ENCODE results near the gene CSMD2.

CSMD2 gene

DNA sequence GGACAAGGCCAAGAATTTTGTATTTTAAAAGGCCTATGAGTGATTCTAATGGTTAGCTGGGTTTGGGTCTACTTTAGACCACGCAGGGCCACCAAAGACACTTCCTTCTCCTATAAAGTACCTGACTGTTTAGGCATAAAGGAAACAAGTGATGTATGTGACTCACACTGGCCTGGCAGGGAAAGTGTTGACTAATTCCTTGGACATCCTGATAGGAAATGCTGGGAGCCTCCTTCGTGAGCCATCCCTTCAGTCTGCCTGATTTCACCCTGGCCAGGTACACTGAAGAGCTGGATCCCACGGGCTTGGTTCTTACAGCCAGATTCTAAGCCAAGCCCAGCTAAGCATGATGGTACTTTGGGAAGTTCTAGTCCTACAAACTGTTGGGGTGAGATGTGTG lies 401.6 kb downstream of the CSMD2 start:
- DNase-seq (ENCODE audit: low read depth, low spot score): no peak

DNA sequence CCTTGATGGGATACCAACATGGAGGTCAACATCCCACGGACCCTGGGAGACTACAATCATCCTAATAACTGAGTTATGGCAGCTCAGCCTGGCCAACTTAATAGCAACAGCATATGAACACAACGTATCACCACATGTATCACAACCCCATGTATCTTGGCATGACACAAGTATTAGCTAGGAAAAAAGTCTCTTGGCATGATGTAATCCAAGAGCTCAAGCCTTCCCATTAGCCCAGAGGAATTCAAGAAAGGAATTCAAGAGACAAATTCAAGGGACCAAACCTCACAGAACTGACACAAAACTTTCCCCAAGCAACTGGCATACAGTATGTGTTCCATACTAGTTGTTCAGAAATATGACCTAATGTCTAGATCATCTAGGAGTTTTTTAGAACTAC lies 402.1 kb downstream of the CSMD2 start:
- DNase-seq (ENCODE audit: low read depth, low spot score): no peak

DNA sequence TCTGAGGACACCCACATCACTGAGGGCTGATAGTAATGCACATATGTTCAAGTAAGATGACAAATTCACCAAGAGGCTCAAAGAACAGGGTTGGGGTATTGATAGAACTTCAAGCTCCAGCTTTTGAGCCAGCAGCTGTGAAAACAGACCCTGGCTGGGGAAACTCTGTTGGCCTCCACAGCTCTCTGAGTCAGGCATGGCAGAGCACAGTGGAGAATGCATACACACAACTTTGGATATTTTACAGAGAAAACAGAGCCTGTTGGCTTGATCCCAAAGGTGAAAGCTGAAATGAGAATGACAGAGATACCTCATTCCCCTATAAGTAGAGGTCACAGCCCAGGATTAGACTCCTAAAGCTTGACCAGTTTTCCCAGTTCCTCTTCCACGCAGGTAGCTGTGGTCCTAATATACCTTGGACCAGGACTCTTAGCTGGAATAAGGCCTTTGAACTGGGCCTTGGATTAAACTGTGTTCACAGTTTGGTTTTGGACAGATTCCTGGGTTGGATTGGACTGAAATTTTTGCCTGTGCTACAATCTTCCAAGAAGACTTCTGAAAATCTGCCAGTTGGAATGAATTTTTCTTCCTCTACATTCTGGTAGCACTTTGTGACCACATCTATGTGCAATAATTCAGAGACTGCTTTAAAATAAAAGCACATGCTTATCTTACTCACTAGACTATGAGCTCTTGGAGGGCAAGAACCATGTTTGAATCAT lies 402.8 kb downstream of the CSMD2 start:
- DNase-seq (ENCODE audit: low read depth, low spot score): no peak

DNA sequence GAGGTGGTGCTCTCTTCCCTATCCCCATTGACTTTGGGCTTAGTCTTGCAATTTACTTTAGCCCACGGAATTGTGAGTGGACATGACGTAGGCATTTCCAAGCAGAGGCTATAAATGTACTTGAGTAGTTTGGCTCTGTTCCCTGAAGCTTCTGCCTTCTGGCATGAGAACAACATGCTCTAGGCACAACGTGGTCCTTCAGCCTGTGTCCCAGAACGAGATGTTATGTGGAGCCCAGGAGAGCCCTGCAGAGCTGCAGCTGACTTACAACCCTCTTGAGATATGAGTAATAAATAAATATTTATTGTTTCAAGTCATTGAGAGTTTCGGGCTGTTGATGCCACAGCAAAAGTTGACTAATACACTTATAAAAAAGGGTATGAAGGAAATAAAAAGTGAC lies 406.3 kb downstream of the CSMD2 start:
- no peak for DNase-seq (ENCODE audit: low read depth, low spot score)

DNA sequence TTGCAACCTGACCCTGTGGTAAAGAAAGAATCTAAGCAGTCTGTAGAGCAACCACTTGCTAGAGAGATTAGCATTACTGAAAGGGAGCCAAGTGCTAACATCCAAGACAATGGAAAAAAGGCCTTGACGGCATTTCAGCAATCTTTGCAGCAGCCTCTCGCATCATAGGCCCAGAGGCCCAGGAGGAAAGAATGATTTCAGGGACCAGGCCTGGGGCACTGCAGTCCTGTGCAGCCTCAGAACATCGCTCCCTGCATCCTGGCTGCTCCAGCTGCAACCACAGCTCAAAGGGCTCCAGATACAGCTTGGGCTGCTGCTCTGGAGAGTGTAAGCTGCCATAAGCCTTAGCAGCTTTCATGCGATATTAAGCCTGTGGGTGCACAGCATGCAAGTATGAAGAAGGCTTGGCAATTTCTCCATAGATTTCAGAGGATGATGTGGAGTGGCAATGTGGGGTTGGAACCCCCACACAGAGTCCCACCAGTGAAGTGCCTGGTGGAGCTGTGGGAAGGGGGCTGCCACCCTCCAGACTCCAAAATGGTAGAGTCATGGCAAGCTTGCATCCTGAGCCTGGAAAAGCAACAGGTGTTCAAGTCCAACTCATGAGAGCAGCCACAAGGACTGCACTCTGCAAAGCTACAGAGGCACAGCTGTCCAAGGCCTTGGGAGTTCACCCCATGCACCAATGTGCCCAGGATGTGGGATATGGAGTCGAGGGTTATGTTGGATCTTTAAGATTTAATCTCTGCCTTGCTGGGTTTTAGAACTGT lies 411.8 kb downstream of the CSMD2 start:
- no peak for DNase-seq (ENCODE audit: low read depth, low spot score)

DNA sequence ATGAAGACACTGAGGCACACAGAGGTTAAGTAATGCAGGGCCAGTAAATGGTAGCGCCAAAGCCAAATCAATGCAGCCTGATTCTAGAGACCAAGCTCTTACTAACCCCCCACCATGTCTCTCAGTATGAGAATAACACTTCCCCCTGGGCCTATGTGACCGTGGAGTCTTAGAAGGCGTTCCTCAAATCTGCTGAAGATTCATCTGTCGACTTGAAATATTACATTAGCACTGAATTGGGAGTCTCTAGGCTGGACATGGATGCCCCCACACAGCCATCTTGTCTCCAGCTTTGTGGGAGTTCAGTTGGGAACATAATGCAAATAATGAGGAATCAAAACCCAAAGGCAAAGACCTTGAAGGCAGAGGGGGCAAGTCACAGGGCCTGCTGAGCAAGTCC lies 419.1 kb downstream of the CSMD2 start:
- no peak for DNase-seq (ENCODE audit: low read depth, low spot score)

DNA sequence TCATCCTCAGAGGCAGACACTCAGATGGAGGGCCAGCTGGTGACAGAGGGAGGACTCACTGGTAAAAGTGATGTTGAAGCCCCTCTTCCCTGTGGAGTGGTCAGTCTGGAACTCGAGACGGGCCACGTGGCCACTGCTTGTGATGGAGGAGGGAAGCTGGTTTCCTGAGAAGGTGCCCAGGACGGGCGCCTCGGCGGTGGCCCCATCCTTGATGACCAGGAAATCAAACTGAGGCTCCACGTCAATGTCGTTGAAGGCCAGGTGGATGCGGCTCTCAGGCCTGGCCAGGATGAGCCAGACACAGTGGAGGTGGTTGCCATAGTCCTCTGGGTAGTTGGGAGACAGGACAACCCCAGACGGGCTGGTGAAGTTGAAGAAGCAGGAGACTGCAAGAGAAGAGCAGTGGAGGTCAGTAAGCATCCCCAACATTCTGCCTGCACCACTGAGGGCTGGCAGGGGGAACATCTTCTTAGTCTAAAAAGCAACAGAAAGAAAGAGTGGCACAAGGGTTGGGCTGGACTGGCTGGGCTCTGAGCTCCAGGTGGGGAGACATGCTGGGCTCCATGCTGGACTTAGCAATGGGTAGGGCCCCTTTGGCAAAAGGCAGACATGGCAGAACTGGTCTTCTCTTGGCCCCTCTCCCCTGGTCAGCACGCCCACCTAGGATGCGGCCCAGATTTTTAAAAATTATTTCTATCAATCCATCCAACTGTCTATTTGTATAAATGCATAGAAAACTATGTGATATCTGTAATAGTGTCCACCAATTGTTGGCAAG lies 421.6 kb downstream of the CSMD2 start:
- DNase-seq (ENCODE audit: low read depth, low spot score): no peak

DNA sequence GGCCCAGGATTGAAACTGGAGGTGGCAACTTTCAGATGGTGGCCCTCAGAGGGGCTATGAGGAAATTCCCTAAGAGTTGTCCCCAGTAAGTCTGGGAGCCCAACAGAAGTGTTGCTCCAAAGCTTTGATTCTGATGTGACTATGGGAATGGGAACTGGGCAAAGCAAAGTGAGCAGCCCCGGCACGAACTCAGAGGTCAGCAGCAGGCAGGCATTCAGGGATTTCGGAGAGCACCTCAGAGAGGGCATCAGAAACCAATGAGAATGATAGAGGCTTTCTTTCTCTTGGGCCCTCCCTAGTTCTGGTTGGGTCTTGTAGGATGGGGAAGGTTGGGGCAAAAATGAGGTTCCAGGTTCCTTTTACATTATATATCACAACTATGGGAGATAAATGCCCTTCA lies 422.4 kb downstream of the CSMD2 start:
- no peak for DNase-seq (ENCODE audit: low read depth, low spot score)

DNA sequence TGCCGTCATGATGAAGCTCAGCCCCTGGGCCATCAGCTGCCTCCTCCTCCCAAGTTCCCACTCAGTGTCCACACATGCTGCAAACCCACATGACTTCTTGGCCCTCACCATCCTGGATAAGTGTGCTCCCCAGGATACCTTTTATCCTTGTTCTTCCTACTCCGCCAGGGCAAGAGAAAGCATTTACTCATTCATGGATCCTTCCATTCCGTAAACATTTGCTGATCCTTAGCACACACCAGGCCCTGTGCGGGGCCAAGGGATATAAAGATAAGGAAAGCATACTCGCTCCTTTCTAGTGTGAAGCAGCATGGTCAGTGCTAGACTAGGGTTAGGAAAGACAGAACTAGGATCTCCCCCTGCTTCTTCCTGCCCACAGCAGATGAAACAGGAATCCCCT lies 423.3 kb downstream of the CSMD2 start:
- DNase-seq (ENCODE audit: low read depth, low spot score): no peak

DNA sequence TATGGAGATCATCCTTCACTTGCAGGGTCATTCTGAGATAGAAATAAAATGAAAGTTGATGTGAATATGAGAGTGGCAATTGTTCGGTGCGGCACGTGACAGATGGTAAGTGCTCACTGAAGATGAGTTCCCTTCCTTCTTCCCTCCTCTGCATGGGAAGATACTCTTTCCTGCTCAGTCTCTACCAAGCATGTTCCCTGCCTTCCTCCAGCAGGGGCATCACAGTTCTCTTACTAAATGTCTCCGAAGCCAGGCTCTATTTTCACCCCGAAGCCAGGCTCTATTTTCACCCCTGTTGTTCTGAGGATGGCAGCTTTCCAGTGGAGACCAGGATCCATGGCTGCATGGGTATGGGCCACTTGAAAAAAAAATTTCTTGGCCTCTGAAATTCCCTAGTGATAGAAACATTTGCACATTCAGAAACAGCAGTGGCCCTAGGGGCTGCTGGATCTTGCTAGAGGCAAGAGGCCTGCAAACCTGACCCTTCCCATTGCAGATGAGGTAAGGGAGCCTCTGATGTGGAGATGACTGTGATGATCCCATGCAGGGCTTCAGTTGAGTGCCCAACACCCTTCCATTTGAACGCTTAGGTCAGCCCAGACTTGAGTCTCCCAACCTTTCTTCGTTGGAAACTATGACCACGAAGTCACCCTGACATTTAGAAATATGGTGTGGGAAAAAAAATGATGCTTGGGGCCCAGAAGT lies 424.8 kb downstream of the CSMD2 start:
- no peak for DNase-seq (ENCODE audit: low read depth, low spot score)

DNA sequence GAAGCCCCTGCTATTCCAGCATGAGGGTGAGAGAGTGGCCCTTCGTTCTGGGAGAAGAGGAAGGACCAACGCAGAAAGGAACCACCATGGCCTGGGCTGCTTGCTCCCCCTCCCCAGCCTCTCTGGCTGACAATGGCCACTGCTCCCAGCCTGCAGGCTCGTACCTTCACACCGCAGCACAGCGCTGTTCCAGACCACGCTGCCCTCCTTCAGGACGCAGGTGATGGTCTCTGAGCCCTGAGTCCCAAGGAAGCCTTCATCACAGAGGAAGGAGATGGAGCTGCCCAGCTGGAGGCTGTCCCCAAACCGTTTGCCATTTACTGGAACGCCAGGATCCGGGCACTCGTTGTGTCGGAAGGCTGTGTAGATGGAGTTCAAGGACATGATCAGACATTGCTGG lies 426.1 kb downstream of the CSMD2 start:
- no peak for DNase-seq (ENCODE audit: low read depth, low spot score)

DNA sequence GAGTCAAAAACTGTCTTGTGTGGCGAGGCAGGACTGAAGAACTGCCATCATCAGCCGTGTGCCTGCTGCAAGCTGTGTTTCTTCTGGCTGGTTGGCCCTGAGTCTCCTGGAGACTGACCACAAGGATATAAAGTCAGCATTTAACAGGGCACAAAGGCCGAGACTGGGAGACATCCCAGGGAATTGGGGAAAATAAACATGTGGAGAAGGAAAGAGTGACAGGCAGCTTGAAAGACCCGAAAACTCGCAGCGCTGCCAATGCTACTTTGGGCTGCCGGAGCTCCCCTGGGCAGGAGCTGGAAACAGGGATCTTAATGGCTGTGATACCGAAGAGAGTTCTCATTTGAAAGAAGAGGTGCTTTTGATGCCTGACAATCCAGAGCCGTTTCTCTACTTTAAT lies 426.5 kb downstream of the CSMD2 start:
- DNase-seq (ENCODE audit: low read depth, low spot score): no peak

DNA sequence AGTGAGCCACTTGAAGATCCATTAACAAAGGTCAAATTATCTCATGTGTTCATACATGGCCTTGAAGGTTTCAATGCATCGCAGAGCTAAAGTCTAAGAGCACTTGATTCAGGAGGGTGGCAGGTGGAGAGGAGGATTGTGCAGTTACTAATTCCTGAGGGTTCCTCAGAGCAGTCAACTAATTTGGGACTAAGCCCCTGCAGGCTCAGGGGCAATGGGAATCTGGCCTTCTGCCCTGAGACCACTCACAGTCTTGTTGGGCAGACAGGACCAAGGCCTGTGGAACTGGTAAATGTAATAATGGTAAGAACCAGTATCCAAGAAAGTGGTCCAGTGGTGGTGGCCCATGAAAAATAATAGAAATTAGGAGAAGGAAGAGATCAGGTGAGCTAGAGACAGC lies 428.5 kb downstream of the CSMD2 start:
- no peak for DNase-seq (ENCODE audit: low read depth, low spot score)

DNA sequence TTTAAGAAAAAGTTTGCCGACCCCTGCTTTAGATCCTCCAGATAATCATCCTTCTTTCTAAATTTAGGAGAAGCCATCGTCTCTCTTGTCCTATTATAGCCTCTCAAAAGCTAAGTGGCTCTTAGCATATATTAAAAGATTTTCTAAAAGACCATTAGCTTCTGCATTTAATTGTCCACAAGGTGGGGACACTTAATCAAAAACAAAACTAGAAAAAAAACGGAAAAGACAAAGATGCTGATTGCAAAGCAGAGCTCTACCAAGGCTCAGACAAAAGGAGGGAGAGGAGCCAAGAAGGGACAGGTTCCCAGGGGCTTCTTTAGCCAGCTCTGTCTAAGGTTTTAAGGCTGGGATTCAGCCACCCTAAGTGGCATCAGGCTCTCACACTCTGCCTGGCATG lies 429.4 kb downstream of the CSMD2 start:
- DNase-seq (ENCODE audit: low read depth, low spot score): no peak

DNA sequence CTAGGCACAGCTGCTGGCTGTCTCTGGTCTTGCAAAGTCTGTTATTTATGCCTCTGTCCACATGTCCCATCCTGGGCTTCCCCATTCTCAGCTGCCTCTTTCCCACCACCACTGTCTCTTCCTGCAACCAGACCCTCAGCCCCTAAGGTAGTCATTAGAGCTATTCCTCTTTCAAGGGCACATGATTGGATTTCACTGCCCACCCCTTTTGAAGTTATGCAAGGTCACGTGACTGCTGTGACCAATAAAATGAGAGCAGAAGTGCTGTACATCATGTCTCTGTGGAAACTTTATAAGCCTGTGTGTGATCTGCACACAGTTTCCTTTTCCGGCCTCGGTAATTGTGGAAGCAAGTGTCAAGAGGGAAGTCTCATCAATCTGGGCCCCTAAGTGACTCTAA lies 437.7 kb downstream of the CSMD2 start:
- DNase-seq (ENCODE audit: low read depth, low spot score): no peak

DNA sequence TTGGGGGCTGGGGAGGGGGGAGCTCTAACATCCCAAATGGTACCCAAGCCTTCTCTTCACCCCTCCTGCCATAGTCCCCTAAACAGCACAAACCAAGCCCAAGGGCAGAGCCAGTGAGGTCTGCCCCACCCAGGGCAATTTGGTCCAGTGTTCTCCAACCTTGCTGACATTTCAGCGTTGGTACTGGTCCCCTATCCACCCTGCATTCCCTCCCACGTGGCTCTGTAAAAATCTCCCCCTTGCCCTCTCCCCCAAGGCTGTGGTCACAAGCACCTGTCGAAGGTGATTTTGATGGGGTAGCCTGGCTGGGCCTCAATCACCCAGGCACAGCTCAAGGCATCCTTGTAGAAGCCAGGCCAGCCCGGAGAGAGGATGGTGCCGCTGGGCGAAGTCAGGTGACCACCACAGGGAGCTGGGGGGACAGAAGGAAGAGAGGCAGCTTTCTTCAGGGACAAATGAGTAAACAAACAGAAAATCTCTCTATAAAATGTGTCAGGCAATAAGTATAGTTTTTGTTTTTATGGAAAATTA lies 438.7 kb downstream of the CSMD2 start:
- no peak for DNase-seq (ENCODE audit: low read depth, low spot score)

DNA sequence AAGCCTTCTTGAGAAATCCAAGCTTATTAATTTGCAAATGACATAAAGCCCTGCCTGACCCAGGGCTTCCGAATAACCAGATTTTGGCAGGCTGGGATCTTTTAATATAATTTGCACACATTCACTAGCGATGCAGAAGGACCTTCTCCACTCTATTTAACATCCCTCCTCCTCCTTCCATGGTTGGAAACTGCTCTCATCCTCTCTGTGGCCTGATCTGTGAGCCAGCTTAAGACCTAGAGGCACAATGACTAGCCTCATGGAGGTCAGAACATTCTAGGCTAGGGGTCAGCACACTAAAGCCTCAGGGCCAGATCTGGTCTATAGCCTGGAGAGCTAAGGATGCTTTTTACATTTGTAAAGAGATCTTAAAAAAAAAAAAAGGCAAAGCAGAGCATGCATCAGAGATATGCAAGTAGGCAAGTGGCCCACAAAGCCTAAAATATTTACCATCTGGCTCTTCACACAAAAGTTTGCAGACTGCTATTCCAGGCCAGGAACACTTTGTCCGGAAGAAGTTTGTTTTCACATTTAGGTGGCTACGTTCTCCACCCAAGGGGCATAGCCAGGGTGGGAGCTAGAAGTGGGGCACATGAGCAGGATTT lies 439.4 kb downstream of the CSMD2 start:
- DNase-seq (ENCODE audit: low read depth, low spot score): no peak

DNA sequence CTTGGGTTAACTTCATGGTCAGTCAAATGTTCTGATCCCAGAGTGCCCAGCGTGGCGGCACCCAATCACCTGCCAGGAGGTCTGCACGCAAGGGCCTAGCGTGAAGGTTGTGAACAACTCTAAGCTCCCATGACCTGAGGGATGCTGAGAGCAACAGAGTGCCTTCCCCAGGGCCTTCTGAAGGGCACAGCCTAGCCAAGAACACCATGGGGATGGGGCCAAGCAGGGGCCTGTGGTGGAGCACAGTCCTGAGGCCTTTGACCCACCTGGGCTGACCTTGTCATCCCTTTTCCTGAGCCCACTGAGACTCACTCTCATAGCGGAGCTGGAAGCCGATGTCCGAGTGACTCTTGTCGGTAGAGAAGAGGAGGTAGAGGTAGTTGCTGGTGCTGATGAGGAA lies 440.0 kb downstream of the CSMD2 start:
- DNase-seq (ENCODE audit: low read depth, low spot score): no peak

DNA sequence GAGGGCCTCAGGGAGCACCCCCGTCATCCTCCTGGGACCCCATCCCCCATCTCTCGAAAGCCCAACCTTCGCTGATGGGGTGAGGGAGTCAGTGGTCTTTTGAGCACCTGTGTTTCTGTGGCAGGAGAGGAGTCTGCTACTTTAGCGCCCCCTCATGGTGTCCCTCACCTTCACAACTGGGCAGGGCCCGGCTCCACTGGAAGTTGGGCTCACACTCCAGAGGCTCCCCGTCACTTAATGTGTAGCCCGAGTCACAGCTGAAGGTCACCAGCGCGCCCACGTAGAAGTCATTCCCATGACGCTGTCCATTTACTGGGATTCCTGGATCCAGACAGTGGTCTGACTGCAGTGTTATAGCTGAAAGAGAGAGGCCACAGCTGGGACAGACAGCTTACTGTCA lies 440.7 kb downstream of the CSMD2 start:
- DNase-seq (ENCODE audit: low read depth, low spot score): no peak

DNA sequence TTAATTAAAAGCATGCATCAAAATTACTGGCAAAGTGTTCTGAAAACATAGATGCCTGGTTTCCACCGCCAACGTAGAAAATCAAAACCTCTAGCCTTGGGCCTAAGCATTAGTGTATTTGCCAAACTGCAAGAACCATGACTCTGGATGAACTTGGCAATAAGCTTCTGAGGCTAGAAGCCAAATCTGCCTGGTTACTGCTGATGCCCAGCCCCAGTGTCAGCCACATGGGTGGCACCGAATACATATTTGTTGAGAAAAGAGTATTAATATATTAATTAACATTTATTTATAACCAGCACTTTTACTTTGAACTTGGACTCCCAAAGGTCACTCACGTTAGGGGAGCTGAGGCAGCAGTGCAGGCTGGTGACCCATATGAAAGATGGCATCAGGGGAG lies 441.8 kb downstream of the CSMD2 start:
- DNase-seq (ENCODE audit: low read depth, low spot score): no peak

DNA sequence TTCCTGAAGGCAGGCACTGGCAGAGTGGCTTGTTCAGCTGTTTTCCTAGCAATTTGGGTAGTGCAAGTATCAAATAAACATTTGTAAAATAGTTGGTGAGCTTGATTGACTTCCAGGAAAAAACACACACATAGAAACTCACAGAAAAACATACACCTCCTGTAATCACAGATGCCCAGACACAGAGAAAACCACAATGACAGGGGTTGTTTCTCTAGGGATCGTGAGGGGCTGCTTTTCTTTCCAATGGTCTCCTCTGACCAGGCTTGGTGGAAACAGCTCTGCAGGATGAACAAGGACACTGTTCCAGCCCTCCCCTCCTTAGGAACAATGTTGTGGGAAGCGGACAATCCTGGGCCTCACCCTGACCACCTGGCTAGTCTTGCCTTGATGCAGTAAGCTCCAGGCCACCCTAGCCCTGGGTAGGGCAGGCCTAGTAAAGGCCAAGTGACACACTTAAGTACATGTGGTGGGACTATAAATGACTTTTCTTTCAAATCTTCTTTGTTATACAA lies 443.7 kb downstream of the CSMD2 start:
- no peak for DNase-seq (ENCODE audit: low read depth, low spot score)

Data from ELF-1 (cell line).